HepG2 (cell line): Measurements from ENCODE around the gene GPBAR1. TPM values are rescaled to one million over a fixed set of nuclear protein-coding genes. Genes with fewer than 3 reads are reported as not detected.

Experiments
- GZF1 ChIP-seq: sonication (generic); formaldehyde crosslinking; IDR thresholded peaks from 2 replicates; pipeline ENCODE4 v1.5.1; 2020; ENCODE audit warnings: mild to moderate bottlenecking, missing genetic modification reagents
- JARID2 ChIP-seq: sonication (generic); formaldehyde crosslinking; IDR thresholded peaks from 2 replicates; pipeline ENCODE4 v1.8.1; 2023; ENCODE audit warnings: missing genetic modification reagents, inconsistent platforms; ENCODE audit not compliant: insufficient replicate concordance
- NBN ChIP-seq: fragments of 450-650 bp; conservative IDR thresholded peaks from 2 replicates; pipeline ENCODE4 v1.6.1; 2017
- NFYB ChIP-seq: sonication (generic); formaldehyde crosslinking; IDR thresholded peaks from 2 replicates; pipeline ENCODE4 v1.4.0; 2020; ENCODE audit warnings: missing genetic modification reagents
- ONECUT2 ChIP-seq: sonication (generic); formaldehyde crosslinking; IDR thresholded peaks from 2 replicates; pipeline ENCODE4 v1.4.0; 2020; ENCODE audit warnings: missing genetic modification reagents
- PTBP1 ChIP-seq: fragments of 200-400 bp; formaldehyde crosslinking; IDR thresholded peaks from 2 replicates; pipeline ENCODE4 v1.6.1; 2018; ENCODE audit warnings: low read length, low read depth; ENCODE audit not compliant: poor library complexity, severe bottlenecking
- SNRNP70 ChIP-seq: fragments of 200-400 bp; formaldehyde crosslinking; IDR thresholded peaks from 2 replicates; pipeline ENCODE4 v1.6.1; 2017; ENCODE audit warnings: mild to moderate bottlenecking, low read depth, low read length, moderate library complexity
- ZBED4 ChIP-seq: sonication (generic); formaldehyde crosslinking; IDR thresholded peaks from 2 replicates; pipeline ENCODE4 v1.4.0; 2020; ENCODE audit warnings: missing genetic modification reagents, borderline replicate concordance
- ZBTB37 ChIP-seq: sonication (generic); formaldehyde crosslinking; IDR thresholded peaks from 2 replicates; pipeline ENCODE4 v1.4.0; 2020; ENCODE audit warnings: mild to moderate bottlenecking, missing genetic modification reagents
- ZMAT5 ChIP-seq: sonication (generic); formaldehyde crosslinking; IDR thresholded peaks from 2 replicates; pipeline ENCODE4 v1.5.0; 2020; ENCODE audit warnings: mild to moderate bottlenecking, low read depth, missing genetic modification reagents, borderline replicate concordance
- ZNF143 ChIP-seq: sonication (generic); formaldehyde crosslinking; IDR thresholded peaks from 2 replicates; pipeline ENCODE4 v1.4.0; 2020; ENCODE audit warnings: missing genetic modification reagents
- ZNF329 ChIP-seq: sonication (generic); formaldehyde crosslinking; IDR thresholded peaks from 2 replicates; pipeline ENCODE4 v1.9.0; 2021; ENCODE audit warnings: low read depth, mild to moderate bottlenecking, missing genetic modification reagents
- ZSCAN22 ChIP-seq: sonication (generic); formaldehyde crosslinking; IDR thresholded peaks from 2 replicates; pipeline ENCODE4 v1.4.0; 2020; ENCODE audit warnings: mild to moderate bottlenecking, missing genetic modification reagents
- polyA plus RNA-seq, 8 experiments: library from polyadenylated mRNA; depleted of rRNA in 3 of 8; stranded (reverse) in 7 of 8; unstranded in 1 of 8; fragments of >200 nt; fragmentation: Illumina TruSeq in 4 of 8; extraction: Trizol in 4 of 8; gene quantifications; 2 replicates each; pipeline versions ENCODE4 v1.2.1 to v1.2.3, GENCODE V29; 2011 to 2016; ENCODE audit warnings: low read depth in 4 of 8, missing spikeins in 1 of 8, mixed read lengths in 1 of 8; ENCODE audit not compliant: insufficient read depth in 1 of 8
- total RNA-seq, 5 experiments: library from RNA; depleted of rRNA; stranded (reverse); fragments of >200 nt; fragmentation: Illumina TruSeq; extraction: Trizol; gene quantifications; 2 replicates each; pipeline ENCODE4 v1.2.3, GENCODE V29; 2016; ENCODE audit warnings: low read depth in 1 of 5

The GPBAR1 gene
- total and polyA plus RNA-seq, 2 of the 13 experiments (the other 11 are each of a cell fraction or from before 2014, with no cell fraction given), result 0.05 to 0.09 TPM

GRCh38 chr2:218271865-218272530 is 11.2 kb downstream of the GPBAR1 start (continued):
- TF ChIP-seq ZBED4, result 0 out of 2 replicates have a peak, but pooled peaks have one; percentile 13
- TF ChIP-seq GZF1 (CRISPR knock-in tag), result no peak; the same call in 1 of the 2 replicates
- TF ChIP-seq NBN, result no peak
- TF ChIP-seq PTBP1, result no peak
- no peak for TF ChIP-seq ZNF329 (CRISPR knock-in tag)
- TF ChIP-seq ZNF143 (CRISPR knock-in tag), result no peak
- TF ChIP-seq NFYB (CRISPR knock-in tag), result no peak
- no peak for TF ChIP-seq ONECUT2 (CRISPR knock-in tag)
- no peak for TF ChIP-seq SNRNP70
- TF ChIP-seq JARID2, result peak; percentile 19
- TF ChIP-seq ZMAT5, result no peak
- no peak for TF ChIP-seq ZBTB37 (CRISPR knock-in tag)
- TF ChIP-seq ZSCAN22 (CRISPR knock-in tag), result 0 out of 2 replicates have a peak, but pooled peaks have one; percentile 32
